Progenitor cell of endocrine pancreas (in vitro differentiated cells): ENCODE measurements around the gene DOCK8. TPM values are rescaled to one million over a fixed set of nuclear protein-coding genes. Genes with fewer than 3 reads are reported as not detected.
"Not testable (repeated sequence)": the region's sequence is repeated elsewhere in the genome, so short reads cannot be mapped to it uniquely, and the experiment has no call there.

Source experiments
- DNase-seq: peaks from one replicate; pipeline ENCODE4 v3.0.0; 2021; ENCODE audit warnings: low spot score; ENCODE audit not compliant: unreplicated experiment
- H3K27ac Mint-ChIP-seq: 2 replicates; pipeline ENCODE4 v1.8.0; 2021; ENCODE audit warnings: mild to moderate bottlenecking, moderate library complexity, mixed read lengths
- H3K27me3 Mint-ChIP-seq: 2 replicates; pipeline ENCODE4 v1.8.0; 2021; ENCODE audit warnings: mixed read lengths
- H3K36me3 Mint-ChIP-seq: 2 replicates; pipeline ENCODE4 v1.8.0; 2022; ENCODE audit warnings: mixed read lengths; ENCODE audit not compliant: insufficient read depth
- H3K4me1 Mint-ChIP-seq: 2 replicates; pipeline ENCODE4 v1.8.0; 2021; ENCODE audit warnings: low read depth, mixed read lengths
- H3K4me3 Mint-ChIP-seq: 2 replicates; pipeline ENCODE4 v1.8.0; 2021; ENCODE audit warnings: low read depth, mild to moderate bottlenecking, moderate library complexity, mixed read lengths
- H3K9me3 Mint-ChIP-seq: 2 replicates; pipeline ENCODE4 v1.8.0; 2021; ENCODE audit warnings: low read depth, mixed read lengths
- CTCF ChIP-seq: fragments of 200-600 bp; sonication (generic); IDR thresholded peaks from one replicate; pipeline ENCODE4 v1.5.0; 2021; ENCODE audit warnings: antibody characterized with exemption, mild to moderate bottlenecking; ENCODE audit not compliant: unreplicated experiment
- total RNA-seq: library from RNA; stranded (reverse); gene quantifications from 2 replicates; pipeline ENCODE4 v1.2.1, GENCODE V29; 2021

Gene DOCK8
- total RNA-seq, 1 donor from 2014 or later, result 8.3 TPM

- no peak for TF ChIP-seq CTCF
- DNase-seq, result no peak
- peaks cover 10% of the 10 kb centered on the region for H3K4me1 Mint-ChIP-seq
- no peak overlapping the region for H3K27ac Mint-ChIP-seq
- no peaks in the 10 kb centered on the region for H3K9me3 Mint-ChIP-seq
- no peak overlapping the region for H3K4me3 Mint-ChIP-seq
- no peaks in the 10 kb centered on the region for H3K36me3 Mint-ChIP-seq
- no peaks in the 10 kb centered on the region for H3K27me3 Mint-ChIP-seq
Measured at GRCh38 chr9:224026-224425, 9.4 kb downstream of the DOCK8 start.

- H3K27ac Mint-ChIP-seq, result peak overlapping the region; percentile 17
- H3K36me3 Mint-ChIP-seq, result no peaks in the 10 kb centered on the region
- TF ChIP-seq CTCF, result no peak
- H3K9me3 Mint-ChIP-seq, result no peaks in the 10 kb centered on the region
- no peak overlapping the region for H3K4me3 Mint-ChIP-seq
- H3K27me3 Mint-ChIP-seq, result no peaks in the 10 kb centered on the region
- H3K4me1 Mint-ChIP-seq, result peaks cover 10% of the 10 kb centered on the region
- DNase-seq, result no peak
Measured at GRCh38 chr9:224582-225520, 10.2 kb downstream of the DOCK8 start.

GRCh38 chr9:227860-228259 is 13.2 kb downstream of the DOCK8 start:
- no peak for TF ChIP-seq CTCF
- Mint-ChIP-seq H3K9me3 (no peaks in the 10 kb centered on the region), H3K4me1 (peaks cover 2% of the 10 kb centered on the region), H3K4me3 (no peak overlapping the region), H3K27ac (no peak overlapping the region), H3K27me3 (no peaks in the 10 kb centered on the region), H3K36me3 (no peaks in the 10 kb centered on the region)
- DNase-seq, result no peak

GRCh38 chr9:228929-229695 is 14.4 kb downstream of the DOCK8 start:
- Mint-ChIP-seq H3K4me1 (no peaks in the 10 kb centered on the region), H3K9me3 (peaks cover under 1% of the 10 kb centered on the region), H3K27ac (no peak overlapping the region), H3K27me3 (no peaks in the 10 kb centered on the region), H3K36me3 (no peaks in the 10 kb centered on the region), H3K4me3 (no peak overlapping the region)
- DNase-seq, result no peak
- no peak for TF ChIP-seq CTCF

- not testable (repeated sequence) for H3K27me3 Mint-ChIP-seq, H3K27ac Mint-ChIP-seq, DNase-seq, H3K4me3 Mint-ChIP-seq, H3K4me1 Mint-ChIP-seq, H3K36me3 Mint-ChIP-seq, H3K9me3 Mint-ChIP-seq
Measured at GRCh38 chr9:231625-232024, 17.0 kb downstream of the DOCK8 start.

- not testable (repeated sequence) for DNase-seq, H3K4me3 Mint-ChIP-seq, H3K9me3 Mint-ChIP-seq, H3K36me3 Mint-ChIP-seq, H3K27ac Mint-ChIP-seq, H3K4me1 Mint-ChIP-seq, H3K27me3 Mint-ChIP-seq
Measured at GRCh38 chr9:233708-234107, 19.0 kb downstream of the DOCK8 start.
